Fibroblast of lung (primary cell): ENCODE measurements around the gene C16orf92.

Experiments
- EZH2 ChIP-seq: IDR thresholded peaks from 2 replicates; pipeline ENCODE4 v1.5.1; 2012; ENCODE audit warnings: low read length, control low read depth, mild to moderate bottlenecking; ENCODE audit errors: missing control alignments
- TF ChIP-seq, protein P1 (sequence below), 2 donors: IDR thresholded peaks in 1 of 2; conservative IDR thresholded peaks in 1 of 2; 1 replicate in 1 of 2; 2 replicates in 1 of 2; pipeline ENCODE4 v1.5.1; 2011 to 2012; ENCODE audit warnings: low read length in 2 of 2, control low read depth in 1 of 2, inconsistent platforms in 1 of 2, low read depth in 1 of 2, mild to moderate bottlenecking in 1 of 2

DNA sequence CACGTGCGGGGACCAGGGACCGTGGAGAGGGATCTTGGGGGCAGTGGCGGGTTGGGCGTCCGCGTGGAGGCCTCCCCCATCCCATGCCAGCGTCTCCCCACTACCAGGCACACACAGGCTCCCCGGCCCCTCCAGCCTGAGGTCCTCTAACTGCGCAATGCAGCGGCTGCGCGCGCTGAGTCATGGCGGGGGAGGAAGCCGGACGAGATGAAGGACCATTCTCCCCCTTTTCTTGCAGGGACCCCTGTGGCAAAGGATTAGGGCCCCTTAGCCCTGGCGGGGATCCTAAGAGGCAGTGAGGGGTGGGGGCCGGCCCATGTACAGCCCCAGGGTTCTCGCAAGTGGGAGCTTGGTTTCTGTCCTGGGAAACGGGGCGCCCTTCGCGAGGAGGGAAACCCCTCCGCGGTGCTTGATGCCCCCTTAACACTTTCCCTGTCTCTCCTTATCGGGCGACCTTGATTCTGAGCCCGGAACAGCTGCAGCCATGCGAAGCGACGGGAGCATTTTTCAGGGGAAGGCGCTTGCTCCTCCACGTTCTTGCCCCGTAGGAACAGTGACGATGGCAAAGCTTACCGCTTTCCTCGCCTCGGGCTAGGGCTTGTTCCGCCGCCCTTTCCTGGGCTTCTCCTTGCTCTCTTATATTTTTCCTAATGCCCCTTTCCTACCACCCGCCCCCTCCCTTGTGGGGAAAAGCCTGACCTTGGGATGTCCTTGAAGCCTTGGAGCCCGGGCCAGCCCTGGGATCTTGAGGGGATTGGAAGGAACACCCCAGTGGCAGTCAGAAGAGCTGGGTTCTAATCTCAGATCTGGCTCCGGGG is 43.2 kb downstream of the C16orf92 start:
- TF ChIP-seq, protein P1, sequence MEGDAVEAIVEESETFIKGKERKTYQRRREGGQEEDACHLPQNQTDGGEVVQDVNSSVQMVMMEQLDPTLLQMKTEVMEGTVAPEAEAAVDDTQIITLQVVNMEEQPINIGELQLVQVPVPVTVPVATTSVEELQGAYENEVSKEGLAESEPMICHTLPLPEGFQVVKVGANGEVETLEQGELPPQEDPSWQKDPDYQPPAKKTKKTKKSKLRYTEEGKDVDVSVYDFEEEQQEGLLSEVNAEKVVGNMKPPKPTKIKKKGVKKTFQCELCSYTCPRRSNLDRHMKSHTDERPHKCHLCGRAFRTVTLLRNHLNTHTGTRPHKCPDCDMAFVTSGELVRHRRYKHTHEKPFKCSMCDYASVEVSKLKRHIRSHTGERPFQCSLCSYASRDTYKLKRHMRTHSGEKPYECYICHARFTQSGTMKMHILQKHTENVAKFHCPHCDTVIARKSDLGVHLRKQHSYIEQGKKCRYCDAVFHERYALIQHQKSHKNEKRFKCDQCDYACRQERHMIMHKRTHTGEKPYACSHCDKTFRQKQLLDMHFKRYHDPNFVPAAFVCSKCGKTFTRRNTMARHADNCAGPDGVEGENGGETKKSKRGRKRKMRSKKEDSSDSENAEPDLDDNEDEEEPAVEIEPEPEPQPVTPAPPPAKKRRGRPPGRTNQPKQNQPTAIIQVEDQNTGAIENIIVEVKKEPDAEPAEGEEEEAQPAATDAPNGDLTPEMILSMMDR (conservative IDR thresholded peaks at IDR 0.05 in 1 of 2, IDR thresholded peaks at IDR 0.05 in 1 of 2; ENCODE audit: low read depth in 1 of 2, low read length in 2 of 2), result no peak
- no peak for TF ChIP-seq EZH2
